H1 (cell line): ENCODE data around the gene SECTM1.
A peak's percentile ranks its signal among the peaks of the same experiment; 100 is the strongest.

ENCODE experiments used
- ATF2 ChIP-seq: IDR thresholded peaks from 2 replicates; pipeline ENCODE4 v1.6.1; 2012; ENCODE audit warnings: low read length, inconsistent platforms
- CTCF ChIP-seq, 3 experiments: IDR thresholded peaks; 1 replicate in 2 of 3; 2 replicates in 1 of 3; pipeline versions ENCODE4 v1.5.1 to v1.6.1; 2011; ENCODE audit warnings: low read length in 3 of 3, mild to moderate bottlenecking in 3 of 3, inconsistent platforms in 2 of 3, low read depth in 1 of 3, moderate library complexity in 1 of 3; ENCODE audit not compliant: insufficient read depth in 1 of 3; ENCODE audit errors: control extremely low read depth in 1 of 3
- EZH2 ChIP-seq: fragments of 200-600 bp; sonication (generic); IDR thresholded peaks from 2 replicates; pipeline ENCODE4 v1.7.1; 2012; ENCODE audit warnings: low read depth, mild to moderate bottlenecking, moderate library complexity, low read length, inconsistent platforms; ENCODE audit not compliant: severe bottlenecking
- POLR2A ChIP-seq, 2 experiments: IDR thresholded peaks; 1 replicate in 1 of 2; 2 replicates in 1 of 2; pipeline ENCODE4 v1.6.1; 2011; ENCODE audit warnings: low read depth in 2 of 2, low read length in 2 of 2, mild to moderate bottlenecking in 2 of 2; ENCODE audit errors: control extremely low read depth in 1 of 2
- POLR2AphosphoS5 ChIP-seq: IDR thresholded peaks from 2 replicates; pipeline ENCODE4 v1.6.1; 2011; ENCODE audit warnings: low read depth, low read length
- RNF2 ChIP-seq: fragments of 200-900, 300-1000 bp; sonication (generic); IDR thresholded peaks from 2 replicates; pipeline ENCODE4 v1.7.1; 2016; ENCODE audit warnings: borderline replicate concordance, low read depth, mild to moderate bottlenecking, antibody characterized with exemption, low read length; ENCODE audit not compliant: poor library complexity, severe bottlenecking; ENCODE audit errors: missing control alignments
- TBP ChIP-seq: IDR thresholded peaks from 2 replicates; pipeline ENCODE4 v1.6.1; 2011; ENCODE audit warnings: low read depth, low read length, improper control_type of control experiment
- TEAD4 ChIP-seq: IDR thresholded peaks from 2 replicates; pipeline ENCODE4 v1.6.1; 2012; ENCODE audit warnings: low read depth, low read length, inconsistent platforms, mixed read lengths

DNA sequence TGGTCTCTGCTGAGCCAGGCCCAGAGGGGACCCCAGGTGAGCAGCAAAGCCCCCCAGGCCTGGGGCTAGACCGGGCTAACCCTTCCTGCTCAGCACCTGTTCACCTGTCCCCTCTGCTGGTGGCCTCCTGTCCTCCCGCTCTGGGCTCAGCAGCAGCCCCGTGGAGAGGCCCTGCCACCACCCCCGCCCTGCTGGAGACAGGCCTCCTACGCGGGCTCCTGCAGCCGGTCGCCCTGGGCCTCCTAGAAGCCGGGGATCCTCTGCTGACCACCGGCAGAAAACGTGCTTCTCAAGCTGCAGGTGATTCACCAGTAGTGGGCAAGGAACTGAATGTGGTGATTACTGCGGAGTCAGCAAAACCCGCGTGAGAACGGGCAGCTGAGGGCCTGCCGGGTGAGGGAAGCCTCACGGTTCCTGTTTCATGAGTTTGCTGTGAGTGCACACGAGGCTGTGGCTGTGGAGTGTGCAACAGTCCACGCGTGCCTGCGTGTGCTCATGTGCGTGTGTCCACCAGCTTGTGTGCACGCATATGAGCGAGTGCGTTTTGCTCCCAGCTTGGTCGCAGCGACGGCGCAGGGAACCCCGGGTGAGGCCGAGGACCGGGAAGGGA lies 792 bp downstream of the SECTM1 start:
- TF ChIP-seq TBP (no peak), TEAD4 (no peak), POLR2A (IDR thresholded peaks at IDR 0.05; ENCODE audit: control extremely low read depth in 1 of 2, low read depth in 2 of 2, low read length in 2 of 2) (no peak), RNF2 (no peak), CTCF (IDR thresholded peaks at IDR 0.05; ENCODE audit: control extremely low read depth in 1 of 3, insufficient read depth in 1 of 3, low read depth in 1 of 3, low read length in 3 of 3) (no peak), EZH2 (peak; percentile 69), POLR2AphosphoS5 (no peak), ATF2 (no peak)
